Measurements from ENCODE around the gene NFE2.
"Not testable (repeated sequence)": the region's sequence is repeated elsewhere in the genome, so short reads cannot be mapped to it uniquely, and the experiment has no call there.

The NFE2 gene

GRCh38 chr12:54281261-54281638 lies 19.6 kb downstream of the NFE2 start:
- not testable (repeated sequence) for DNase-seq

- peak; percentile 76 to 98 for DNase-seq
Observed at GRCh38 chr12:54280468-54281260, 20.2 kb downstream of the NFE2 start, which contains the start of gene HNRNPA1. TSS of gene HNRNPA1 (plus strand) at chr12:54280726. CDS start at chr12:54280808, 82 bp downstream.

GRCh38 chr12:54279632-54280467 lies 21.0 kb downstream of the NFE2 start, which contains the start of gene CBX5:
TSS of gene CBX5 (minus strand) at chr12:54280122. CDS start at chr12:54257650, 22,472 bp downstream.
- DNase-seq = peak; percentile 99

- DNase-seq = no peak
Observed at GRCh38 chr12:54279227-54279631, 21.6 kb downstream of the NFE2 start.

GRCh38 chr12:54277823-54278276 lies 23.0 kb downstream of the NFE2 start:
- DNase-seq = no peak

- DNase-seq = no peak
Observed at GRCh38 chr12:54276368-54276767, 24.4 kb downstream of the NFE2 start.

GRCh38 chr12:54273981-54274380 lies 26.8 kb downstream of the NFE2 start:
- no peak for DNase-seq

- no peak for DNase-seq
Observed at GRCh38 chr12:54272214-54272613, 28.6 kb downstream of the NFE2 start.

GRCh38 chr12:54270345-54270744 lies 30.5 kb downstream of the NFE2 start:
- no peak for DNase-seq

- no peak for DNase-seq
Observed at GRCh38 chr12:54266852-54267251, 34.0 kb downstream of the NFE2 start.

- no peak for DNase-seq
Observed at GRCh38 chr12:54265364-54265812, 35.4 kb downstream of the NFE2 start.

GRCh38 chr12:54262403-54262925 lies 38.4 kb downstream of the NFE2 start:
- no peak for DNase-seq

- no peak for DNase-seq
Observed at GRCh38 chr12:54261815-54262402, 38.9 kb downstream of the NFE2 start.

- DNase-seq = peak; percentile 15 to 44
Observed at GRCh38 chr12:54259194-54260011, 41.4 kb downstream of the NFE2 start.

- no peak for DNase-seq
Observed at GRCh38 chr12:54258201-54258681, 42.6 kb downstream of the NFE2 start.

- no peak for DNase-seq
Observed at GRCh38 chr12:54257332-54257731, 43.5 kb downstream of the NFE2 start.

GRCh38 chr12:54253240-54253639 lies 47.6 kb downstream of the NFE2 start:
- DNase-seq = no peak

- DNase-seq = no peak
Observed at GRCh38 chr12:54251667-54252284, 49.0 kb downstream of the NFE2 start.

GRCh38 chr12:54249489-54249888 lies 51.3 kb downstream of the NFE2 start:
- peak in 1 of 2 experiments; percentile 24 for DNase-seq

- no peak for DNase-seq
Observed at GRCh38 chr12:54246011-54246641, 54.7 kb downstream of the NFE2 start.
